Activated gamma-delta T cell (primary cell): ENCODE results near the gene AZI2.

Experiments used
- DNase-seq: peaks from one replicate; lab custom pipeline; 2025; lab: John Stamatoyannopoulos, UW

Gene AZI2

DNA sequence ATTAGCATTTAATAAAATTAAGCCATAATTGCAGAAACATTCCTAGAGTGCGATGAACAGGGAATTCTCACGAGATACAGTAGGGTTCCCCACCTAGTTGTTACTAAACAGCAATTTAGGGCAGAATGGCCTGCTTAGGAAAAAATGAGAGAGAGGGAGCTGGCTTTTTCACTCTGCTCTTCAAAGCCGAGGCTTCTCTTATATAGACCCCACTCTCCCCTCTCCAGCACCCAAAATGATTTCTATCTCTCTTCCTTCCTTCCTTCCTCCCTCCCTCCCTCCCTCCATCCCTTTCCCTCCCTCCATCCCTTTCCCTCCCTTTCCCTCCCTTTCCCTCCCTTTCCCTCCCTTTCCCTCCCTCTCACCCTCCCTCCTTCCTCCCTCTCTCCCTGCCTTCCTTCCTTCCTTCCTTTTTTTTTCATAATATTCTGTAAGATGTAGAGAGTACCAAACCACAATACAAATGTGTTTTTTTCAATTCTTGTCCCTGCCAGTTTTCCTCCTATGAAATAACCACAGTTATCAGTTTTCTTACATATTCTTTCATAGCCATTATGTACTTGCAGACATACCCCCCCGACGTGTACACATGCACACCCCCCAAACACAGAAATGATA is 48.2 kb downstream of the AZI2 start:
- no peak for DNase-seq

DNA sequence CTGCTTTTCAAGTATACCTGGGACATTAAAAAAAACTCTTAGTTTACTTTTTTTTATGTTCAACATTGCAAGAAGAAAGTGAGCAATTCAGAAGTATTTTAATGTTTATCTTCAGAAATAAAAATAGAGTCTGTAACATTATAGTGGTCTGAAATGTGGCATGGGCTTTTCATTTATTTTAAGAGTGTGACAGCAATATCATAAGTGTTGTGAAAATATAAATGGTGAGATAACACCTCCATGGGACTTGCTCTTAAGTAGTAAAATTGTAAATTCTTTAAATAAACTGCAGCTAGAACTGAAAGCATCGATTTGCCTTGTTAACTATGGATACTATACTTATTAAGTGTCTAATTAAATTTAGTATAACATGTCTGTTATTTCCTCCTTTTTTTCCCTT is 48.9 kb downstream of the AZI2 start:
- DNase-seq: no peak

DNA sequence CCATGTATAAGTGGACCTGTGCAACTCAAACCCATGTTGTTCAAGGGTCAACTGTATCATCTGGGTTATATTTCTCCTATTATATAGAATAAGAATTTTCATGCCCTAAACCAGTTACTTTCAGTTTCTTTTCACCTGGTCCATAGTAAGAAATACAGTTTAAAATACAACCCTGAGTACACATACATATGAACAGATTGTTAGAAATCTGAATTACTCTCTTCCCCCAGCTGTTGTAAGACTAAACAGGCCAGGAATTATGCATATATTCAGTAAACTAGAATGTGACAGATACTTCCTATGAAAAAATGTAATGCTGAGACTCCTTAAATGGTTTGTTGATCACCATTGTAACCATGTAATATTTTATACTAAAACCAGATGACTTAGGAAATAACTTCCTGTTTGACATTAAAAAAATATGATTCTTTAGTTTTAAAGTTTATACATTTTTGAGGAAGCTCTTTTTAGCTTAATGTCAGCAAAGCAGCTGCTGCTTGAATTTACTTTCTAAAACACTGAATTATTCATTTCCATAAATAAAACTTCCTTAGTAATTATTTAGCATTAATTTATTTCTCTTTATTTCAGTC is 52.6 kb downstream of the AZI2 start:
- no peak for DNase-seq

DNA sequence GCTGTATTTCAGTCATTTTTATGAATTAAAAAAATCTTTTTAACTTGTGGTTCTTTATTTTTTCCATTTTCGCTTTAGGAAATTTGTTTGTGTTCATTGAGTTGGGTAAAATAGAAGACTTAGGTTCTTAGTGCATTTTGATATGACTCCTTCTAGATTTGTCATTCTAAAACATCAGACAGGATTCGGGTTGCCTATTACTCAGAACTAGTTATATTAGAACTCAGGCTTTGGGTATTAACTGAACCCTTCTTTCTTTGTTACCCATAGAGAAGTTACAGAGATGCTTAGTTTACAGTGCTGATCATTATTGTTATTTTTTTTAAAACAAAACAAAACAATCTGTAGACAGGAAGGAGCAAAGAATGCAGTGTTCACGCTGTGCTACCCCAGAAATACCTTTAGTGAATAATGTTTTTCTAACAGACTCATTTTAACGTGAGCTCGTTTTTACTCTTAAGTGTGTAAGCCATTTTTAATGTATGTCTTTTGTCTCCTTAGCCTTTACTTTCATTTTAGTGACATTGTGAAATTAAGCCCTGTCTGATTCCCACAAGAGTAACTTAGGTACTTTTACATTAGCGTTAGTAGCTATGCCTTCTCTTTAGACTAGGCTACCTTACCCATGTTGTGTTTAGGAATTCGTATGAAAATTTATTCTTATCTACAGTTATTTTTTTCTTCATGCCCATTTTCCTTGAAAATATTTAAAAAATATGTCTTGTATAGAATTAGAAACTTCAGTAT is 53.8 kb downstream of the AZI2 start:
- DNase-seq: no peak

DNA sequence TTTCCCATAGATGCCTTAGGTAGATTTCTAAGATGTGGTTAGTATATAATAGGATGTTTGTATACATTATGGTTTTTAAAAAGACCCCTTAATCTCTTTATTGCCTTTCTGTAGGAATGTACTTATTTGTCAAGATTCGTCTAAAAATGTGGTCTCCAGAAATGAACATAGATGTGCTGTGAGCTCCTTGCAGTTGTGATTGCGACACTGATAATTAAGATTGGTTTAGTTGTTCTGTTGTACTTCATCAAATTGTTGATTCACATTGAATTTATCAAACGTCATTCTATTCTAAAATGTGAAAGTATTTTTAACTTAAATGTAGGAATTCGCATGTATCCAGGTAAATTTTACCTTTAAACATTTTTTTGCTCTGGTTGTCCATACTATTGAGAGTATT is 56.0 kb downstream of the AZI2 start:
- no peak for DNase-seq

DNA sequence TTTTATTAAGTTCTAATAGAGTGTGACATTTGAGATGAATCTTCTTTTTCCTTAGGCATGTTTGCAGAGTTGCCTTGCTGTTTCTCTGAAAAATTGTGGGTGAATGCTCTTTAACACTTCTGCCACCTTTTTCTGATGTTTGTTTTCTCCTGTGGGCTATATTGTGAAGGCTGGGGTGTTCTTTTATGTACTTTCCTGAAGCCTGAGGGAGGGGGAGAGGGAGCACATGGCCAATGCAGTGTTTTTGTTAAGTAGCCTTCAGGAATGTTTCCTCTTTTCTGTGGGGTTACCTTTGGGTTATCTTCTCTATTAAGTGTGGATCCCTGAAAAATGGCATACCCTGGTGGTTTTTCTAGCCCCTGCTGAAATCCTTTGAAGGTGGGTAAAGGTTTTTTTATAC is 57.0 kb downstream of the AZI2 start:
- no peak for DNase-seq

DNA sequence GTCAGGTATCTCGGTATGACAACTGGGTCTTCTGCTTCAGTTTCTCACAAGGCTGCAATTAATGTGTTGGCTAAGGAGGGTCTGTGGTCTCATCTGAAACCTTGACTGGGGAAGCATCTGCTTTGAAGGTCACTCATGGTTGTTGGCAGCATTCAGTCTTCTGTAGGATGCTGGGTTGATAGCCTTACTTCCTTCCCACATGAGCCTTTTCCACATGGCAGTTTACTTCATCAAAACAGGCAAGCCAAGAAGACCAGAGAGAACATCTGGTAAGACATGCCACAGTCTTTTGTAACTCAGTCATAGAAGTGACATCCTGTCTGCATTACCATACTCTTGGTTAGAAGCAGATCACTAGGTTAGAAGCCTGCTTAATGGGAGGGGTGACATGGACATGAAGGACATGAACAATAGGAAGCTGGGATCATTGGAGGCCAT is 57.7 kb downstream of the AZI2 start:
- no peak for DNase-seq

DNA sequence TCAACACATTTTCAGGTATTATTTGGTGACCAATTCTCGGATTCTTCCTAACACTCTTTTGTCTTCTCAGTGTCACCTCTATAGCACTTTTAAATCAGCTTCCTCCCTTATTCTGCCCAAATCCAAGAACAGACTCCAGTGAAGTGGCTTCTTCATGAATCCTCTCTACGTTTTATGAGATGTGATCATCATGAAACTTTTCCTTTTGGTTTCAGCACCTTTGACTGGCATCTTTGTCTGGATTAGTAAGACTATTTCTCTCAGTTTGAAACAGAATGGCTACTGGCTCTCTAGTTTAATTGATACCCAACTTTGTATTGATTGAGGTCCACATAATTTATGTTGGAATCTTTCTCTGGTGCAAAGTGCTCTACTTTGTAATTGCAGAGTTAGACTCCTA is 61.6 kb downstream of the AZI2 start:
- DNase-seq: no peak

DNA sequence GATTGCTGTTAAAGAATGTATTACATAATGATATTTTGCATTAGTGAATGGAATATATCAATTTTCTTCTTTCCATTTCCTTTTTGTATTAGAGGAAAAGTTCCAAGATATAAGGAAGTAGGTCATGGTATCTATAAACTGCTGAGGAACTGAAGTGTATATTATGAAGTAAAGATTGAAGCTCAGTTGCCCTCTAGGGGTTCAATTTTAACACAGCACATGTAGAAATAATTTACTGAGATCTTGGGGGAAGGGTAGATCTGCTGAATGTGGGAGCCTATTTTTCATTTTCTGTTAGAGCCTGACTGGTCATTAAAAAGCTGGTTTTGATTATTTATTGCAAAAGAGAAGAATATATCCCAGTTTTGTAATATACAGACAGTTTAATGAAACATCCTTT is 62.0 kb downstream of the AZI2 start:
- DNase-seq: no peak

DNA sequence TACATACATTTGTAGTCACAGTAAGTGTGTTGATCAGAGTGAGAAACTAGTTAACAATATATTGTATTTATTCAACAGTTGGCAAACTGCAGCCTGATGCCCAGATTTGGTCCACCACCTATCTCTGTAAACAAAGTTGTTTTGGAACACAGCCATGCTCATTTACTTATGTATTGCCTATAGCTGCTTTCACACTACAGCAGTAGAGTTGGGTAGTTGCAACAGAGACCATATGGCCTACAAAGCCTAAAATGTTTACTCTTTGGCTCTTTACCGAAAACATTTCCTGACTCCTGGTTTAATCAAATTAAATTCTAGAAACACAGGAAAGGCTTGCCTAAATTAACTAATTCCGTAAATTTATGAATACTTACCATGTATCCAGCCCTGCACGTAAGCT is 67.8 kb downstream of the AZI2 start:
- no peak for DNase-seq

DNA sequence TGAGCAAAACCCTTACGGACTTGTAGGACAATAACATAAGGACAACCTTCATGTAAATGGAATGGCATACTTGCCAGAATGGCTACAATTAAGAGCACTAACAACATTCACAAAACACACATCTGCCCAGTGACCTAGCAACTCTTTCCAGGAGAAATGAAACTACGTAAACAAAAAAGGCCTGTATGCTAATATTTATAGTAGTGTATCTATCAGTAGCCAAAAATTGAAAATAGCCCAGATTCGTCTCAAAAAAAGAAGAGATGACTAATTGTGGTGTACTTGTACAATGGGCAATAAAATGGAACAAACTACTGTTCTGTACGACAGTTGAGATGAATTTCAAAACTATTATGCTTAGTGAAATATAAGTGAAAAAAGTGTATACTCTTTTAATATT is 68.9 kb downstream of the AZI2 start:
- DNase-seq: no peak

DNA sequence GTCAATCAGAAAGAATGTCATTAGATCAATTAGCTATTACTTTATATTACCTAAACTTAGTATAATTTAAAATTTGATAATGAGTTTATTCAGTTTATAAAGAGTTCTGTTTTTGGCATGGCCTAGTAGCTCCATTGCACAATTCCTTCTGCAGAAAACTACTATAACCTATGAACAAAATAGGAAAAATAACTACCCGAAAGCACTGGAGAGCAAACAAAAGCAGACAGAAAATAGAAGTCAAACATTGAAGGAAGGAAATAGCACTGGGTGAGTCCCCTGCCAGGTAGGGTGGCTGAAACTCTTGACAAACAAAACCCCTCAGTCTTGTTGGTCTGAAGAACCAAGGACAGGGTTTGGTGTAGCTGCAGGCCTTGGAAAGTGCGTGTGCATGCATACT is 69.7 kb downstream of the AZI2 start:
- DNase-seq: no peak

DNA sequence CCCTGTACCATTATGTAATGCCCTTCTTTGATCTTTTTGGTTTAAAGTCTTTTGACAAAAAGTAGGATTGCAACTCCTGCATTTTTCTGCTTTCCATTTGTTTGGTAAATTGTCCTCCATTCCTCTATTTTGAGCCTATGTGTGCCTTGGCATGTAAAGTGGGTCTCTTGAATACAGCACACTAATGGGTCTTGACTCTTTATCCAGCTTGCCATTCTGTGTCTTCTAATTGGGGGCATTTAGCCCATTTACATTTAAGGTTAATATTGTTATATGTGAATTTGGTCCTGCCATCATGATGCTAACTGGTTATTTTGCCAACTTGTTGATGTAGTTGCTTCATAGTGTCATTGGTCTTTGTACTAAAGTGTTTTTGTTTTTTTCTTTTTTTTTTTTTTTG is 74.8 kb downstream of the AZI2 start:
- DNase-seq: no peak
